ENCODE data around the gene PPP6R2.

DNA sequence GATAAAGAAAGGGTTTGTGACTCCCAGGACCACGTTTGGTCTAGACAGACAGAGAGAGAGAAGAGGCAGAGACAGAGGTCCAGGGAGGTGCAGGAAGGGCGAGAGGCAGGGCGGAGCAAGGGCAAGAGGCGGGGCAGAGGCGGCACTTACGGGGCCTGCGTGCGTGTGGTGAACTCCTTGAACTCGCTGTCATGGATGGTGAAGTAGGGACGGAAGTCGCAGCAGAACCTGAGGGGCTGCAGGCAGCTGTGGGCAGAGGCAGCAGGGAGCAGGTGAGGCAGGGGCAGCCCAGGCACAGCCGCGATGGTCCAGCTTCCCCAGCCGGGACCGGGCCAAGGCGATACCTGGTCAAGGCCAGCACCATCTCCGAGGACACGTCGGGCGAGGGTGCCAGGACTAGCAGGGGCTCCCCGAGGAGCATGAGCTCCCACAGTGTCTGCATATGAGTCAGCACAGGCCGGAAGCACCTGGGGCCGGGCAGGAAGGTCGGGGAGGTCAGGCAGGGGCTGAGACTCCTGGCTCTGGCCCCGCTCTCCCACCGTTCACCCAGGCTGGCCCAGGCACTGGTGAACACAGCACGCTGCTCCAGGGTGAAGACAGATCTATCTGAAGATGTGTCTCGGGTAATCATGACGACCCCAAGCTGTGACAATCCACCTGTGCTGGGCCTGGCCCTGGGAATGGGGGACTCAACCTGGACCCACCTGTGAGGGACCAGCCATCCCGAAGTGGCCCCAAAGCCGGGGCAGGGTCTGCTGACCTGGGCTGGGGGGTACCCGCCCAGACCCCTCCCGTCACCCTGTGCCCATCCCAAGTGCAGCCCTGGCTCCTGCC, 28.5 kb upstream of the PPP6R2 start:
- TF ChIP-seq, protein P1, sequence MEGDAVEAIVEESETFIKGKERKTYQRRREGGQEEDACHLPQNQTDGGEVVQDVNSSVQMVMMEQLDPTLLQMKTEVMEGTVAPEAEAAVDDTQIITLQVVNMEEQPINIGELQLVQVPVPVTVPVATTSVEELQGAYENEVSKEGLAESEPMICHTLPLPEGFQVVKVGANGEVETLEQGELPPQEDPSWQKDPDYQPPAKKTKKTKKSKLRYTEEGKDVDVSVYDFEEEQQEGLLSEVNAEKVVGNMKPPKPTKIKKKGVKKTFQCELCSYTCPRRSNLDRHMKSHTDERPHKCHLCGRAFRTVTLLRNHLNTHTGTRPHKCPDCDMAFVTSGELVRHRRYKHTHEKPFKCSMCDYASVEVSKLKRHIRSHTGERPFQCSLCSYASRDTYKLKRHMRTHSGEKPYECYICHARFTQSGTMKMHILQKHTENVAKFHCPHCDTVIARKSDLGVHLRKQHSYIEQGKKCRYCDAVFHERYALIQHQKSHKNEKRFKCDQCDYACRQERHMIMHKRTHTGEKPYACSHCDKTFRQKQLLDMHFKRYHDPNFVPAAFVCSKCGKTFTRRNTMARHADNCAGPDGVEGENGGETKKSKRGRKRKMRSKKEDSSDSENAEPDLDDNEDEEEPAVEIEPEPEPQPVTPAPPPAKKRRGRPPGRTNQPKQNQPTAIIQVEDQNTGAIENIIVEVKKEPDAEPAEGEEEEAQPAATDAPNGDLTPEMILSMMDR (IDR thresholded peaks at IDR 0.05; ENCODE audit: poor library complexity, severe bottlenecking) = no peak
- TF ChIP-seq RAD21 (conservative IDR thresholded peaks at IDR 0.05) (no peak), EP300 (conservative IDR thresholded peaks at IDR 0.05; ENCODE audit: poor library complexity, severe bottlenecking) (no peak), EZH2 (IDR thresholded peaks at IDR 0.05; ENCODE audit: borderline replicate concordance, insufficient read depth, low read length, poor library complexity, severe bottlenecking) (no peak), POLR2AphosphoS5 (IDR thresholded peaks at IDR 0.05) (no peak)

All from neural cell (in vitro differentiated cells).